OCI-LY7 (cell line): ENCODE results near the gene PWP2. TPM values are rescaled to one million over a fixed set of nuclear protein-coding genes. Genes with fewer than 3 reads are reported as not detected.
A peak's percentile ranks its signal among the peaks of the same experiment; 100 is the strongest.
"Not testable (repeated sequence)": the region's sequence is repeated elsewhere in the genome, so short reads cannot be mapped to it uniquely, and the experiment has no call there.

Source experiments
- BruUV-seq: library from RNA; stranded (reverse); fragments of 400-500 nt; replicated peaks from 2 replicates; lab custom pipeline; 2021; lab: Mats Ljungman, UMichigan
- CTCF ChIA-PET: fragments of 300-600 bp; sonication (Branson Sonifier 250); formaldehyde crosslinking; loops from one replicate; lab custom pipeline; 2022; ENCODE audit warnings: antibody characterized with exemption; ENCODE audit not compliant: unreplicated experiment; lab: Charles Lee
- POLR2A ChIA-PET: fragments of 300-600 bp; sonication (Branson Sonifier 250); formaldehyde crosslinking; loops from one replicate; lab custom pipeline; 2022; ENCODE audit warnings: antibody characterized with exemption; lab: Charles Lee
- DNase-seq: peaks from one replicate; pipeline ENCODE4 v3.0.0-alpha.2; 2015; ENCODE audit warnings: low spot score
- H2AFZ ChIP-seq: fragments of 200-600 bp; sonication (generic), shearing (Covaris generic); 2 replicates; pipeline ENCODE4 v1.6.1; 2014; ENCODE audit warnings: mild to moderate bottlenecking, antibody characterized with exemption, low read length, moderate library complexity
- H3K27ac ChIP-seq: fragments of 200-600 bp; sonication (generic); 2 replicates; pipeline ENCODE4 v1.5.1; 2014; ENCODE audit warnings: mixed run types, low read depth, mild to moderate bottlenecking, moderate library complexity, low read length, inconsistent platforms; ENCODE audit not compliant: poor library complexity, severe bottlenecking
- H3K36me3 ChIP-seq: fragments of 200-600 bp; sonication (generic); 2 replicates; pipeline ENCODE4 v1.6.1; 2014; ENCODE audit warnings: mild to moderate bottlenecking, antibody characterized with exemption, low read length, moderate library complexity, mixed read lengths; ENCODE audit not compliant: insufficient read depth
- H3K4me1 ChIP-seq: fragments of 200-600 bp; sonication (generic); 2 replicates; pipeline ENCODE4 v1.5.1; 2014; ENCODE audit warnings: mild to moderate bottlenecking, low read length; ENCODE audit not compliant: insufficient read depth, poor library complexity, severe bottlenecking
- H3K4me2 ChIP-seq: fragments of 200-600 bp; sonication (generic); 2 replicates; pipeline ENCODE4 v1.6.1; 2014; ENCODE audit warnings: mild to moderate bottlenecking, low read length
- H3K4me3 ChIP-seq: fragments of 200-600 bp; sonication (generic); 2 replicates; pipeline ENCODE4 v1.5.1; 2014; ENCODE audit warnings: mild to moderate bottlenecking, low read depth, low read length; ENCODE audit not compliant: poor library complexity, severe bottlenecking
- H3K79me2 ChIP-seq: fragments of 200-600 bp; sonication (generic); 2 replicates; pipeline ENCODE4 v1.6.1; 2016; ENCODE audit warnings: low read depth, mild to moderate bottlenecking, low read length, moderate library complexity, mixed read lengths; ENCODE audit not compliant: insufficient read depth
- H3K9me2 ChIP-seq: fragments of 200-600 bp; sonication (generic); 2 replicates; pipeline ENCODE4 v1.6.1; 2016; ENCODE audit warnings: mild to moderate bottlenecking, low read length, mixed read lengths; ENCODE audit not compliant: insufficient read depth
- H3K9me3 ChIP-seq: fragments of 200-600 bp; sonication (generic); 2 replicates; pipeline ENCODE4 v1.6.1; 2014; ENCODE audit warnings: mild to moderate bottlenecking, mixed run types, low read length, mixed read lengths
- H4K20me1 ChIP-seq: fragments of 200-600 bp; sonication (generic); 2 replicates; pipeline ENCODE4 v1.6.1; 2014; ENCODE audit warnings: mild to moderate bottlenecking, antibody characterized with exemption, low read length, moderate library complexity, mixed read lengths; ENCODE audit not compliant: insufficient read depth
- intact Hi-C: fragments of 100-400 bp; cut with micrococcal nuclease; formaldehyde crosslinking; loops from one replicate; pipeline ENCODE4 v1.10.0; 2022; ENCODE audit not compliant: unreplicated experiment
- total RNA-seq, 2 experiments: library from RNA; depleted of rRNA in 1 of 2; stranded (reverse); fragments of >200 nt in 1 of 2; shearing (Covaris generic) in 1 of 2; gene quantifications; 2 replicates each; pipeline ENCODE4 v1.2.3, GENCODE V29; 2014 to 2022

The PWP2 gene
- total RNA-seq, 2 experiments from 2014 or later = 8.2 to 11.5 TPM

DNA sequence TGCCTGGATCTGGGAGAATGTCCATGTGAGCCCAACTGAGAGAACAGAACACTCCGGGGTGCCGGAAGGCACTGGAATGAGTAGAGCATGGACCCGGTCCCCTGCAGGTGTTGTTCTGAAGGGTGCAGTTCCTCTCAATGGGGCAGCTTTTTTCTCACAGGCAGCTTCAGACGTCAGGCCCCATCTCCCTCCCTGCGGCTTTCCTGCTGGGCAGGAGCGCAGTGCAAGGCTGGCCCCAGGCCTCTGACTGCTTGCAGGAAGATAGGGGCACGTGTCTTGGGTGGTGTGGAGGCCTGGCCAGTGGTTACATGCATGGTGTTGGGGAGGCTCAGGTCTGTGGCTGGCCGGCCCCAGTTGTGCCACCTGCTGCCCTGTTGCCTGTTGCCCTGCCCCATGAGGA is 36.8 kb downstream of the PWP2 start:
- DNase-seq, BruUV-seq, CTCF ChIA-PET, H3K9me2 ChIP-seq, H3K4me3 ChIP-seq, H3K4me2 ChIP-seq, H3K9me3 ChIP-seq, H4K20me1 ChIP-seq, H3K27ac ChIP-seq, POLR2A ChIA-PET, H3K4me1 ChIP-seq, intact Hi-C loops, H3K36me3 ChIP-seq, H3K79me2 ChIP-seq, H2AFZ ChIP-seq: not testable (repeated sequence)

DNA sequence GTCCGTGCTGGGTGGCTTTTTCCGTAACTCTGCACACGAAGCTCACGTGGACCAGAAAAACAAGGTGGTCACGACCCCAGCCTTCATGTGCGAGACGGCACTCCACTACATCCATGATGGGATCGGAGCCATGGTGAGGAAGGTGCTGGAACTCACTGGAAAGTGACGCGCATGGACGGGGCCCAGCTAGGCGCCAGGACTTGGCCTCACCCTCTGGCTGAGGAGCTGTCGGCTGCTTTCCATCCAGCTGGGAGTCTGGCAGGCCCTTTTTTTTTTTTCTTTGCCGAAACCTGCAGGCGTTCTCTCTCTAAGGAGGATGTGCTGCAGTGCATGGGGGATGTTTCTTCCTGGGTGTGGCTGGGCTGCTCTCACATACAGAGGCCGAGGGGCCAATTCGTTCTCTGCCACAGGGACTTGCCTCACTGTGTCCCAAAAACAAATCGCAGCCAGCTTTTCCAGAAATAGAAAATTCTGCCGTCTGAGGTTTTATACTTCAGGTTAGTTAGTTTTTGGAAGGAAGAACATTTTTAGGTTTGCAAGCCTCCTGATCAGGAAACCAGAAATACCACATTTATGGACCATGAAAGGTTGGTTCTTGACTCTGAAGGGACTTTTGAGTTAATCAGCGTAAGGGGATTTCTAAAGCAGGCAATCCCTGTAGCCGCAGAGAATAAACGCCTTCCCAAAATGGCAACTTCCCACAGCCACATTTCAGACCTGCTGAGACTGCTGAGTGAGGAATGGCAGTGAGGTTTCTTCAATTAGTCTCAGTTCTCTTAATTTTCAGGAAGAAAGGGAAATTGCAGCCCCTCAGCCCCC is 37.8 kb downstream of the PWP2 start:
- CTCF ChIA-PET, H3K4me1 ChIP-seq, H3K9me3 ChIP-seq, H3K79me2 ChIP-seq, H3K4me3 ChIP-seq, H3K27ac ChIP-seq, H3K9me2 ChIP-seq, H2AFZ ChIP-seq, DNase-seq, POLR2A ChIA-PET, intact Hi-C loops, H3K4me2 ChIP-seq, H3K36me3 ChIP-seq, H4K20me1 ChIP-seq: not testable (repeated sequence)
- BruUV-seq = TSS peak; percentile 91

DNA sequence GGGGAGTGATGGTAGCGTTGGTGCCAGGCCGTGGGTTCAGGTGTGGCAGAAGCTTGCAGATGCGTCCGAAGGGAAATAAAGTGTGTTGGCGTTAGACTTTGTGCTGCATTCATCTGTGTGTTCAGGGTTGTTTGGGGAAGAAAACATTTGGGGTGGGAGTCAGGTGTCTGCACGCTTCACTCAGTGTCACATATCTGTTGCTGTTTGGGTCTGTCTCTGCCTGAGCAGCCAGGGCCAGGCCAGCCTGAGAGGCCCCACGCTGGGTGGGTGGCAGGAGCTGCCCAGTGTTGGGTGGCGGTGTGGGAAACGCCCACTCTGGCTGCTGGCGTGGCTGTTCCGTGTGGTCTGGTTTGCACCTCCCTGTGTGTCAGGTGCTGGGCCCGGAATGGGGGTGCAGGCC is 38.4 kb downstream of the PWP2 start:
- H4K20me1 ChIP-seq, H3K27ac ChIP-seq, POLR2A ChIA-PET, DNase-seq, H3K9me2 ChIP-seq, H2AFZ ChIP-seq, H3K4me1 ChIP-seq, H3K9me3 ChIP-seq, H3K4me2 ChIP-seq, intact Hi-C loops, BruUV-seq, CTCF ChIA-PET, H3K36me3 ChIP-seq, H3K79me2 ChIP-seq, H3K4me3 ChIP-seq: not testable (repeated sequence)

DNA sequence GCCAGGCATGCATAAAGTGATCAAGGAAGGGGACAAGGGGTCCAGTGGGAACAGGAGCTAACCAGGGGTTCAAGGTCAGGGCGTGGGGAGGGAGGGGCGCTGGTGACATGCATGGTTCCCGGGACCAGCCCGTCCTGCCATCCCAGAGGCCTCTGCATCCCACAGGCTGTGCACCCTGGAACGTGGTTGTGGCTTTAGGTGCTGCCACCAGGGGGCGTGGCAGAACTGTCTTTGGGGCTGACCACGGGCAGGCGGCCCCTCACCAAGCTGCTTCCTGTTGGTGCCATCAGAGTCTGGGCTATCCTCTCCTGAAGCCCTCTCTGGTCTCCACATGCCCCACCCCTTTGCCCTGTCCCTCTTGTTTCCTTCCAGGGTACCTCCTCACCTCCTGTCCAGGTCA is 39.9 kb downstream of the PWP2 start:
- CTCF ChIA-PET, DNase-seq, H3K27ac ChIP-seq, H3K4me3 ChIP-seq, intact Hi-C loops, H3K4me2 ChIP-seq, H3K9me3 ChIP-seq, H4K20me1 ChIP-seq, H3K9me2 ChIP-seq, BruUV-seq, POLR2A ChIA-PET, H3K36me3 ChIP-seq, H2AFZ ChIP-seq, H3K79me2 ChIP-seq, H3K4me1 ChIP-seq: not testable (repeated sequence)

DNA sequence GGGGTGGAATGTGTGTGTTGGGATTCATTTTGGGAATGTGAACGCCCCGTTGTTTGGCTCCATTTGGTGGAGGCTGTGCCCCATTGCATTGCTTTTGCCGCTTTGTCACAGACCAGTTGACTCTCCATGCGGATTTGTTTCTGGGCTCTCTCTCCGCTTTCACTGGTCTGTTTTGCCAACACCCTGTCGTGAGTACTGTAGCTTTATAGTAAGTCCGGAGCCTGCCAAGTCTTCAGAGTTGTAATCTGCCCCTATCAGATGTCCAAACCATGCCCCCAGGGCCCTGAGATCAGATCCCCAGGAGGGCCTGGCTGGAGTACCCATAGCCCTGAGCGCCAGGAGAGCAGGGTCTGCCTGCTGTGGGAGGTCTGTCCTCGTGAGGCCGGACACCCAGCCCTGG is 43.1 kb downstream of the PWP2 start:
- intact Hi-C loops, H3K4me3 ChIP-seq, H3K27ac ChIP-seq, POLR2A ChIA-PET, H3K79me2 ChIP-seq, H3K4me1 ChIP-seq, DNase-seq, H4K20me1 ChIP-seq, H3K9me3 ChIP-seq, BruUV-seq, H3K36me3 ChIP-seq, H3K9me2 ChIP-seq, CTCF ChIA-PET, H2AFZ ChIP-seq, H3K4me2 ChIP-seq: not testable (repeated sequence)

DNA sequence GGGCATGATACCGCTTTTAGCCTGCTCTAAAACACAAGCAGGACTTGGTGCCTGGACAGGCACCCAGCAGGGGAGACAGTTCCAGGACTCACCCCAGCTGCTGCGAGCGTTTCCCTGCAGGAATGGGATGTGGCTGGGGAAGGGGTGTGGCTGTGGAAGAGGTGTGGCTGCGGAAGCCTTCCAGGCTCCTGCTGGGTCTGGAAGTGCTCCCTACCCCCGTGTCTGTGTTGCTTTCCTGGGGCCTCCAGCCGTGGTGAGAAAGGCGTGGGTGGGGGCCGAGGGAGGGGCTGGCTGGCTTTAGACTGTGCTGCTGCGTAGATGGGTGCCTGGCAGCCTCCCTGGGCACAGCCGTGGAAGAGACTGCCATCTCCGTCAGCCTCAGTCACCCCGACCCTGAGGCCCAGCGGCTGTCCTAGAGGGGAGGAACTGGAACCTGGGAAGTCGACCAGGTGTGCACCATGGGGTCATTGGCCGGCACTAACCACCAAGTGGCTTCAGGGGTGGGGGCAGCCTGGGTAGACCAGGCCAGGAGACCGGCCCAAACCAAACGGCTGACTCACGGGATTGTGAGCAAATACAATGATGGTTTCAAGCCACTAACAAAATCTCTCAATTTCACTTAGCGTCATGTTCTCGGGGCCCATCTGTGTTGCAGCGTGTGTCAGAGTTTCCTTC is 46.2 kb downstream of the PWP2 start:
- H2AFZ ChIP-seq, BruUV-seq, H3K36me3 ChIP-seq, DNase-seq, H3K79me2 ChIP-seq, H4K20me1 ChIP-seq, H3K9me3 ChIP-seq, CTCF ChIA-PET, POLR2A ChIA-PET, H3K4me1 ChIP-seq, H3K9me2 ChIP-seq, H3K27ac ChIP-seq, H3K4me3 ChIP-seq, H3K4me2 ChIP-seq, intact Hi-C loops: not testable (repeated sequence)
